Endothelial cell of umbilical vein (primary cell): ENCODE results near the gene CTU2.

ENCODE experiments used
- CTCF ChIP-seq, 2 donors: IDR thresholded peaks; 1 replicate in 1 of 2; 2 replicates in 1 of 2; pipeline ENCODE4 v1.5.1; 2011; ENCODE audit warnings: low read length in 2 of 2, mild to moderate bottlenecking in 2 of 2, moderate library complexity in 2 of 2, control low read depth in 1 of 2, inconsistent platforms in 1 of 2, low read depth in 1 of 2; ENCODE audit not compliant: insufficient read depth in 1 of 2; ENCODE audit errors: extremely low read depth in 1 of 2
- EZH2 ChIP-seq: IDR thresholded peaks from 2 replicates; pipeline ENCODE4 v1.6.1; 2012; ENCODE audit warnings: borderline replicate concordance, low read depth, mild to moderate bottlenecking, moderate library complexity, low read length, inconsistent platforms; ENCODE audit not compliant: severe bottlenecking
- FOS ChIP-seq: IDR thresholded peaks from 2 replicates; pipeline ENCODE4 v1.6.1; 2011; ENCODE audit warnings: mild to moderate bottlenecking, low read length, moderate library complexity, borderline replicate concordance; ENCODE audit not compliant: insufficient read depth
- GATA2 ChIP-seq: IDR thresholded peaks from 2 replicates; pipeline ENCODE4 v1.7.0; 2011; ENCODE audit warnings: low read depth, mild to moderate bottlenecking, moderate library complexity, mixed read lengths, low read length; ENCODE audit not compliant: insufficient read length, insufficient read depth
- JUN ChIP-seq: IDR thresholded peaks from 2 replicates; pipeline ENCODE4 v1.6.1; 2011; ENCODE audit warnings: borderline replicate concordance, low read depth; ENCODE audit not compliant: insufficient read length, insufficient read depth
- MAX ChIP-seq: IDR thresholded peaks from 2 replicates; pipeline ENCODE4 v1.6.1; 2011; ENCODE audit not compliant: insufficient read depth, insufficient read length
- MYC ChIP-seq: IDR thresholded peaks from one replicate; pipeline ENCODE4 v1.6.1; 2011; ENCODE audit warnings: mild to moderate bottlenecking, low read depth, low read length
- POLR2A ChIP-seq: IDR thresholded peaks from 2 replicates; pipeline ENCODE4 v1.6.1; 2012; ENCODE audit warnings: low read depth, mild to moderate bottlenecking, control low read depth, low read length
- POLR2AphosphoS5 ChIP-seq: IDR thresholded peaks from 2 replicates; pipeline ENCODE4 v1.6.1; 2012; ENCODE audit warnings: low read depth, mild to moderate bottlenecking, control low read depth, low read length, moderate library complexity; ENCODE audit not compliant: insufficient read depth

GRCh38 chr16:88726981-88727380 lies 20.7 kb downstream of the CTU2 start:
- TF ChIP-seq POLR2A (no peak), JUN (no peak), CTCF (IDR thresholded peaks at IDR 0.05; ENCODE audit: extremely low read depth in 1 of 2, insufficient read depth in 1 of 2, low read depth in 1 of 2, low read length in 2 of 2) (no peak), POLR2AphosphoS5 (no peak), FOS (no peak), MYC (no peak), MAX (no peak), EZH2 (no peak), GATA2 (no peak)
